GM08714 (cell line): Measurements from ENCODE around the gene PUS7.
"Not testable (repeated sequence)": the region's sequence is repeated elsewhere in the genome, so short reads cannot be mapped to it uniquely, and the experiment has no call there.

Experiments used
- H3K4me3 ChIP-seq: fragments of 200-500 bp; sonication (Bioruptor generic); 2 replicates; pipeline ENCODE4 v1.5.1; 2014; ENCODE audit warnings: mild to moderate bottlenecking, low read length, inconsistent platforms
- ZNF274 ChIP-seq: IDR thresholded peaks from 2 replicates; pipeline ENCODE4 v1.6.1; 2012; ENCODE audit warnings: mild to moderate bottlenecking, low read depth, low read length

PUS7 gene

DNA sequence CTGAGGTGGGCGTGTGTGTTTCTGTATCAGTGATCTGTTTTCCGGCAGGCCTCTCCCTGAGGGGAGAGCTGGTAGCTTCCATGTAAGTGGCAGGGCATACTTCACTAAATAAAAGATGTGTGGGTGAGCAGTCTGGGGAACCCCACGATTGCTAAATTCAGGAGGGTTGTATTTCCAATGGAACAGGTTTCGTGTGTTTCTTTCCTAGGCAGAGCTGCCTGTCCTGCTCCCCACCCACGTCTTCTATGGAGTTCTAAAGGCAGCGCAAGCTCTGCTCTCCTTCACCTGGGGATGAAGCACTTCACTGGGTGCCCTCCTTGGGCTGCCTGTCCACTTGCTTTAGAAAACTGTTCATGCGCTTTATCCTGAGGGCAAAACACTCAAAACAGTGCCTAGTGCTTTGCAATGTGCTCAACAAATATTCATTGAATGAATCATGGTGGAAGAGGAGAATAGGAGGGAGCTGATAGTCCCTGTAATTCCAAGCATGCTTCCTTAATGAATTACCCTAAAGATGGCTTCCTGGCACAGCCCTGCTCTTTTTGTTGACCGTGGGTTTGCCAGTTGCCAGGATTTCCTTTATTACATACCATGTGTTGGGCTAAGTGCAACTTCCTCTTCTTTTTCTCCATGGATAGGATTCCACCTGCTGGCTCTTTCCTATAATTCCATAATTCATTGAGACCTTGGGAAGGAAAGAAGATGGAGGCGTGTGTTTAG is 82.7 kb downstream of the PUS7 start:
- H3K4me3 ChIP-seq, result no peak overlapping the region
- no peak for TF ChIP-seq ZNF274

- no peak overlapping the region for H3K4me3 ChIP-seq
- TF ChIP-seq ZNF274, result no peak
Observed at GRCh38 chr7:105438847-105439173, 83.3 kb downstream of the PUS7 start.

GRCh38 chr7:105438254-105438653 is 83.8 kb downstream of the PUS7 start:
- H3K4me3 ChIP-seq, result no peak overlapping the region
- no peak for TF ChIP-seq ZNF274

GRCh38 chr7:105437356-105437755 is 84.7 kb downstream of the PUS7 start:
- H3K4me3 ChIP-seq, result not testable (repeated sequence)

DNA sequence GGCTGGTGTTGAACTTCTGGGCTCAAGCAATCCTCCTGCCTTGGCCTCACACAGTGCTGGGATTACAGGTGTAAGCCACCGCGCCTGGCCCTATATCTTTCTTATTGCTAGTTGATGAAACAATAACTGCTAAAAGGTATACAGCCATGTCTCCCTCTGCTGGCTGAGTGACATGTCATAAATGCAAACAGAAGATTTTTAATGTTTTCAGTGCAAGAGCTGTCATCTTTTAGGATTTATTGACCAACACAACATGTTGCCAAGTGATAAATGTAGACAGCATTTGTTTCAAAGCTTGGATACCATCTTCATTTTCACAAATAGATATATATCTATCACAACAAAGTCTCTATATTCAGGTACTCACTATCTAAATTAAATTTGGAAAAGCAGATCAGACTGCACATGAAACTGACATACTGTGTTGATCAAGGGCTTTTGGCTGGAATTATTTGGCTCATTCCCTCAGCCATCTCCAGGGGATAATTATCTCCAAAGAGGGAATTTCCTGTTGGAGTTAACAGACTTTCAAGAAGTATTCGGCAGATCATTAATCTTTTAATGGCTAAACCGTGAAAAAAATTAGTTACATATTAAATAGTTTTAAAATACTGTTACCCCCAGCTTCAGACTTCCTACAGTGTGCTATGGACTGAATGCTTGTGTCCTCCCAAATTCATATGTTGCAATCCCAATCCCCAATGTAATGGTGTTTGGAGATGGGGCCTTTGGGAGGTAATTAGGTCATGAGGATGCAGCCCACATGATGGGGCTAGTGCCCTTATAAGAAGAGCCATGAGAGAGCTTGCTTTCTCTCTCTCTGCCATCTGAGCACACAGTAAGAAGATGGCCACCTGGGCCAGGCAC is 92.1 kb downstream of the PUS7 start:
- H3K4me3 ChIP-seq, result no peak overlapping the region
- TF ChIP-seq ZNF274, result no peak

DNA sequence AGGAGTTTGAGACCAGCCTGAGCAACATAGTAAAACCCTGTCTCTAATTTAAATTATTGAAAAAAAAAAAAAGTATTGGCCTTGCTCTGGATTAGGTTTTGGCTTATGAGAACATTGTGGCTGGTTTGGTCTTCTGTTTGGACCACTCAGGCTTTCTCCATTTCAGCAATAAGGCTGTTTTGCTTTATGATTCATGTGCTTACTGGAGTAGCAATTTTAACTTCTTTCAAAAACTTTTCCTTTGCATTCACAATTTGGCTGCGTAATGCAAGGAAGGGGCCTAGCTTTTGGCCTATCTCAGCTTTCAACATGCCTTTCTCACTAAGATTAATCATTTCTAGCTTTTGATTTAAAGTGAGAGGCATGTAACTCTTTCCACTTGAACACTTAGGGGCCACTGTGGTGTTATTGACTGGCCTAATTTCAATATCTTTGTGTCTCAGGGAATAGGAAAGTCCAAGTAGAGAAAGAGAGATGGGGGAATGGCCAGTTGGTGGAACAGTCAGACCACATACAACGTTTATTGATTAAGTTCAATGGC is 95.4 kb downstream of the PUS7 start:
- TF ChIP-seq ZNF274, result no peak
- no peak overlapping the region for H3K4me3 ChIP-seq

DNA sequence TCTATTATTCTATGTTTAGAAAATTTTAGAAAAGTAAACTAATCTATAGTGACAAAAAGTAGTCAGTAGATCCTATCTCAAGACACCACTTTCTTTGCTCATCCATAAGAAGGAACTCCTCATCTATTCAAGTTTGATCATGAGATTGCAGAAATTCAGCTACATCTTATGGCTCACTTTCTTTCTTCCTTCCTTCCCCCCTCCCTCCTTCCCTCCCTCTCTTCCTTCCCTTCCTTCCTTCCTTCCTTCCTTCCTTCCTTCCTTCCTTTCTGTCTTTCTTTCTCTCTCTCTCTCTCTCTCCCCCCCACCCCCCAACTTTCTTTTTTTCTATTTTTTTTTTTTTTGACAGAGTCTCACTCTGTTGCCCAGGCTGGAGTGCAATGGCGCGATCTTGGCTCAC is 98.1 kb downstream of the PUS7 start:
- no peak for TF ChIP-seq ZNF274
- H3K4me3 ChIP-seq, result no peak overlapping the region

DNA sequence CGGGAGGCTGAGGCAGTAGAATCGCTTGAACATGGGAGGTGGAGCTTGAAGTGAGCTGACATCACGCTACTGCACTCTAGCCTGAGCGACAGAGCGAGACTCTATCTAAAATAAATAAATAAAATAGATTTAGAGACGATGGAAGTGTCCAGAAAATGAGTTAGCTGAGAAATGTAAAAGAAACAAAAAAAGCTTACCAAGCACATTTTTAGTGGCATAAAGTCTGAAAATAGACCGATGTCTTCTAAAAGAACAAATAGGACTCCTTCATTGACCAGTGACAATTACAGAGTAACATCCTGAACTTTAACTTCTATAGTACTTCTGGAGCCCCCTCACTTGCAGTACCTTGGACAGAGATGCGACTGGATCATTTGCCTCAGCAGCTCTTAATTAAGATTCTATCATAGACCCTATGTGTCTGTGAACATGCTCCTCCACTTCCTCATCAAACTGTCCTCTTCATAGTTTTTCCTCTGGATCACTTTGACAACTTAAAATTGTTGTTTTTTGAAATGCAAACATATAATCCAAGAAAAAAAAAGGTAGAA is 108.1 kb downstream of the PUS7 start:
- no peak overlapping the region for H3K4me3 ChIP-seq
- no peak for TF ChIP-seq ZNF274

DNA sequence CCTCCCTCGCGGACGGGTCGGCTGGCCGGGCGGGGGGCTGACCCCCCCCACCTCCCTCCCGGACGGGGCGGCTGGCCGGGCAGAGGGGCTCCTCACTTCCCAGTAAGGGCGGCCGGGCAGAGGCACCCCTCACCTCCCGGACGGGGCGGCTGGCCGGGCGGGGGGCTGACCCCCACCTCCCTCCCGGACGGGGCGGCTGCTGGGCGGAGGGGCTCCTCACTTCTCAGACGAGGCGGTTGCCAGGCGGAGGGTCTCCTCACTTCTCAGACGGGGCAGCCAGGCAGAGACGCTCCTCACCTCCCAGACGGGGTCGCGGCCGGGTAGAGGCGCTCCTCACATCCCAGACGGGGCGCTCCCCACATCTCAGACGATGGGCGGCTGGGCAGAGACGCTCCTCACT is 111.3 kb downstream of the PUS7 start:
- H3K4me3 ChIP-seq, result not testable (repeated sequence)

GRCh38 chr7:105409775-105410174 is 112.3 kb downstream of the PUS7 start:
- H3K4me3 ChIP-seq, result not testable (repeated sequence)

DNA sequence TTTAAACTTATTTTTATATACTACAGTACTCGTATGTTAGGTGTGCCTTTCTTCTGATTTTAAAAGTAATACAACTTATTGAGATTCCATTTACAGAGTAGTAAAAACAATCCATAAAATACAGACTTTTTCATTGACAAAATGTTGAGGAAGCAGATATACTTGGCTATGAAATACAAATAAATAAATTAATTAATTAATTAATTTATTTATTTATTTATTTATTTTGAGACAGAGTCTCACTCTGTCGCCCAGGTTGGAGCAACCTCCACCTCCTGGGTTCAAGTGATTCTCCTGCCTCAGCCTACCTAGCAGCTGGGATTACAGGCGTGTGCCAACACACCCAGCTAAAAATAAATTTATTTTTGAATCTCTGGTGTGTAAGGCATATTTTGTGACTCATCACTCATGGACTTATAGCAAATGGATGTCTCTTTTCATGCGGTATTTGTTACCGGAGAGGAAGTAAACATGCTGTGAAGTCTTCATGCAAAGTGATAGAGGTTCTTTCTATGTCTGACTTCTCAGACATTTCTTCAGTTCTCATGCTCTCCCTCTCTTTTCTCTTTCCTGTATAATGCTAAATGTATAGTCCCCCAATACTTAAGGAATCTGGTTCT is 113.2 kb downstream of the PUS7 start:
- TF ChIP-seq ZNF274, result no peak
- no peak overlapping the region for H3K4me3 ChIP-seq
